H1 (cell line): ENCODE results near the gene ARL11.

Experiments used
- ATF3 ChIP-seq: IDR thresholded peaks from 2 replicates; pipeline ENCODE4 v1.6.1; 2011; ENCODE audit warnings: low read depth, mild to moderate bottlenecking, low read length; ENCODE audit not compliant: insufficient read depth
- EZH2 ChIP-seq: fragments of 200-600 bp; sonication (generic); IDR thresholded peaks from 2 replicates; pipeline ENCODE4 v1.7.1; 2012; ENCODE audit warnings: low read depth, mild to moderate bottlenecking, moderate library complexity, low read length, inconsistent platforms; ENCODE audit not compliant: severe bottlenecking
- JUND ChIP-seq: IDR thresholded peaks from 2 replicates; pipeline ENCODE4 v1.6.1; 2011; ENCODE audit warnings: mild to moderate bottlenecking, improper control_type of control experiment, low read length
- POLR2AphosphoS5 ChIP-seq: IDR thresholded peaks from 2 replicates; pipeline ENCODE4 v1.6.1; 2011; ENCODE audit warnings: low read depth, low read length
- RNF2 ChIP-seq: fragments of 200-900, 300-1000 bp; sonication (generic); IDR thresholded peaks from 2 replicates; pipeline ENCODE4 v1.7.1; 2016; ENCODE audit warnings: borderline replicate concordance, low read depth, mild to moderate bottlenecking, antibody characterized with exemption, low read length; ENCODE audit not compliant: poor library complexity, severe bottlenecking; ENCODE audit errors: missing control alignments
- TAF1 ChIP-seq: IDR thresholded peaks from 2 replicates; pipeline ENCODE4 v1.6.1; 2011; ENCODE audit warnings: mild to moderate bottlenecking, low read depth, low read length
- TF ChIP-seq, protein P1 (sequence below), 3 experiments: IDR thresholded peaks; 1 replicate in 2 of 3; 2 replicates in 1 of 3; pipeline versions ENCODE4 v1.5.1 to v1.6.1; 2011; ENCODE audit warnings: low read length in 3 of 3, mild to moderate bottlenecking in 3 of 3, inconsistent platforms in 2 of 3, low read depth in 1 of 3, moderate library complexity in 1 of 3; ENCODE audit not compliant: insufficient read depth in 1 of 3; ENCODE audit errors: control extremely low read depth in 1 of 3
- TF ChIP-seq, protein P2 (sequence below): IDR thresholded peaks from 2 replicates; pipeline ENCODE4 v1.6.1; 2011; ENCODE audit warnings: low read length, improper control_type of control experiment

- TF ChIP-seq, protein P1, sequence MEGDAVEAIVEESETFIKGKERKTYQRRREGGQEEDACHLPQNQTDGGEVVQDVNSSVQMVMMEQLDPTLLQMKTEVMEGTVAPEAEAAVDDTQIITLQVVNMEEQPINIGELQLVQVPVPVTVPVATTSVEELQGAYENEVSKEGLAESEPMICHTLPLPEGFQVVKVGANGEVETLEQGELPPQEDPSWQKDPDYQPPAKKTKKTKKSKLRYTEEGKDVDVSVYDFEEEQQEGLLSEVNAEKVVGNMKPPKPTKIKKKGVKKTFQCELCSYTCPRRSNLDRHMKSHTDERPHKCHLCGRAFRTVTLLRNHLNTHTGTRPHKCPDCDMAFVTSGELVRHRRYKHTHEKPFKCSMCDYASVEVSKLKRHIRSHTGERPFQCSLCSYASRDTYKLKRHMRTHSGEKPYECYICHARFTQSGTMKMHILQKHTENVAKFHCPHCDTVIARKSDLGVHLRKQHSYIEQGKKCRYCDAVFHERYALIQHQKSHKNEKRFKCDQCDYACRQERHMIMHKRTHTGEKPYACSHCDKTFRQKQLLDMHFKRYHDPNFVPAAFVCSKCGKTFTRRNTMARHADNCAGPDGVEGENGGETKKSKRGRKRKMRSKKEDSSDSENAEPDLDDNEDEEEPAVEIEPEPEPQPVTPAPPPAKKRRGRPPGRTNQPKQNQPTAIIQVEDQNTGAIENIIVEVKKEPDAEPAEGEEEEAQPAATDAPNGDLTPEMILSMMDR (IDR thresholded peaks at IDR 0.05; ENCODE audit: control extremely low read depth in 1 of 3, insufficient read depth in 1 of 3, low read depth in 1 of 3, low read length in 3 of 3): no peak
- TF ChIP-seq RNF2 (no peak), TAF1 (no peak), EZH2 (no peak), ATF3 (no peak), POLR2AphosphoS5 (no peak), JUND (no peak)
- TF ChIP-seq, protein P2, sequence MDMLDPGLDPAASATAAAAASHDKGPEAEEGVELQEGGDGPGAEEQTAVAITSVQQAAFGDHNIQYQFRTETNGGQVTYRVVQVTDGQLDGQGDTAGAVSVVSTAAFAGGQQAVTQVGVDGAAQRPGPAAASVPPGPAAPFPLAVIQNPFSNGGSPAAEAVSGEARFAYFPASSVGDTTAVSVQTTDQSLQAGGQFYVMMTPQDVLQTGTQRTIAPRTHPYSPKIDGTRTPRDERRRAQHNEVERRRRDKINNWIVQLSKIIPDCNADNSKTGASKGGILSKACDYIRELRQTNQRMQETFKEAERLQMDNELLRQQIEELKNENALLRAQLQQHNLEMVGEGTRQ: no peak
These were observed 39.5 kb downstream of the ARL11 start for GRCh38 chr13:49667773-49668172.
